Ishikawa (cell line): ENCODE measurements around the gene RHBDD1.

Source experiments
- CREB1 ChIP-seq: IDR thresholded peaks from 2 replicates; pipeline ENCODE4 v1.6.1; 2012; ENCODE audit warnings: low read depth
- EGR1 ChIP-seq: IDR thresholded peaks from 2 replicates; pipeline ENCODE4 v1.6.1; 2012
- EP300 ChIP-seq: IDR thresholded peaks from 2 replicates; pipeline ENCODE4 v1.6.1; 2012; ENCODE audit warnings: borderline replicate concordance
- FOXM1 ChIP-seq: IDR thresholded peaks from 2 replicates; pipeline ENCODE4 v1.6.1; 2012; ENCODE audit warnings: low read depth, borderline replicate concordance
- NFIC ChIP-seq: IDR thresholded peaks from 2 replicates; pipeline ENCODE4 v1.6.1; 2012
- RAD21 ChIP-seq: IDR thresholded peaks from 2 replicates; pipeline ENCODE4 v1.6.1; 2012; ENCODE audit warnings: low read depth
- TAF1 ChIP-seq: IDR thresholded peaks from 2 replicates; pipeline ENCODE4 v1.6.1; 2012; ENCODE audit warnings: low read depth, mild to moderate bottlenecking
- TCF12 ChIP-seq: IDR thresholded peaks from 2 replicates; pipeline ENCODE4 v1.6.1; 2012; ENCODE audit warnings: low read depth
- TEAD4 ChIP-seq: IDR thresholded peaks from 2 replicates; pipeline ENCODE4 v1.6.1; 2012
- YY1 ChIP-seq: IDR thresholded peaks from 2 replicates; pipeline ENCODE4 v1.6.1; 2012; ENCODE audit warnings: low read depth
- ZBTB7A ChIP-seq: IDR thresholded peaks from 2 replicates; pipeline ENCODE4 v1.6.1; 2012; ENCODE audit warnings: low read depth
- TF ChIP-seq, protein P1 (sequence below): IDR thresholded peaks from 2 replicates; pipeline ENCODE4 v1.6.1; 2012
- TF ChIP-seq, protein P2 (sequence below): IDR thresholded peaks from 2 replicates; pipeline ENCODE4 v1.6.1; 2012; ENCODE audit warnings: low read depth, mild to moderate bottlenecking

RHBDD1 gene

DNA sequence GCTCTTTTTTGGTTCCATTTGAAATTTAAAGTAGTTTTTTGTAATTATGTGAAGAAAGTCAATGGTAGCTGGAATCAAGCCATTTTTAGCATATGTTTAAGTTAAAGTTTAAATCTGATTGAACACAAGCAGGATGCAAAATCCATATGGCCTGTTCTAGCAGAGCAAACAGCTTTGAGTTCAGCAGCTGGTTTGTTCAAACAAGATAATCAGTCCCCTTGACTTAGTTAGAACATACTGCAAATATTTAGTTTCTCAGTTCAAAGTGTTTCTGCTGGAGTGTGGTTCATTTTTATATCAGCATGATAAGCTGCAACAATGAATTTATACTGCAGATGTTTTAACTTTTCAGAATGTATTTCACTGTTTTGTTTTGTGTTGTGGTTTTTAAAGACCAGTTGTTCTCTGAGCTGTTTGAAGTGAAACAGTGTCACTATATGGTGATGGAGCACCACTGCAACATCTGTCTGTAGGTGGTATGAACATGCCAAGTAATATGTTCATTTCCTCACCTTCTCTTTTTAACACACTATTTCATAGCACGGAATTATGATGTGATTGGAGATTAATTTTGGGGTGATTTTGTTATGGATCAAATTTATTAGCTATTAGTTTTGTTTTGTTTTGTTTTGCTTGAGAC is 202.8 kb downstream of the RHBDD1 start:
- TF ChIP-seq NFIC (no peak), RAD21 (no peak), EGR1 (no peak), TCF12 (no peak), YY1 (no peak), TEAD4 (no peak), ZBTB7A (no peak), FOXM1 (no peak), EP300 (no peak), CREB1 (no peak), TAF1 (no peak)
- TF ChIP-seq, protein P1, sequence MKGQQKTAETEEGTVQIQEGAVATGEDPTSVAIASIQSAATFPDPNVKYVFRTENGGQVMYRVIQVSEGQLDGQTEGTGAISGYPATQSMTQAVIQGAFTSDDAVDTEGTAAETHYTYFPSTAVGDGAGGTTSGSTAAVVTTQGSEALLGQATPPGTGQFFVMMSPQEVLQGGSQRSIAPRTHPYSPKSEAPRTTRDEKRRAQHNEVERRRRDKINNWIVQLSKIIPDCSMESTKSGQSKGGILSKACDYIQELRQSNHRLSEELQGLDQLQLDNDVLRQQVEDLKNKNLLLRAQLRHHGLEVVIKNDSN = no peak
- TF ChIP-seq, protein P2, sequence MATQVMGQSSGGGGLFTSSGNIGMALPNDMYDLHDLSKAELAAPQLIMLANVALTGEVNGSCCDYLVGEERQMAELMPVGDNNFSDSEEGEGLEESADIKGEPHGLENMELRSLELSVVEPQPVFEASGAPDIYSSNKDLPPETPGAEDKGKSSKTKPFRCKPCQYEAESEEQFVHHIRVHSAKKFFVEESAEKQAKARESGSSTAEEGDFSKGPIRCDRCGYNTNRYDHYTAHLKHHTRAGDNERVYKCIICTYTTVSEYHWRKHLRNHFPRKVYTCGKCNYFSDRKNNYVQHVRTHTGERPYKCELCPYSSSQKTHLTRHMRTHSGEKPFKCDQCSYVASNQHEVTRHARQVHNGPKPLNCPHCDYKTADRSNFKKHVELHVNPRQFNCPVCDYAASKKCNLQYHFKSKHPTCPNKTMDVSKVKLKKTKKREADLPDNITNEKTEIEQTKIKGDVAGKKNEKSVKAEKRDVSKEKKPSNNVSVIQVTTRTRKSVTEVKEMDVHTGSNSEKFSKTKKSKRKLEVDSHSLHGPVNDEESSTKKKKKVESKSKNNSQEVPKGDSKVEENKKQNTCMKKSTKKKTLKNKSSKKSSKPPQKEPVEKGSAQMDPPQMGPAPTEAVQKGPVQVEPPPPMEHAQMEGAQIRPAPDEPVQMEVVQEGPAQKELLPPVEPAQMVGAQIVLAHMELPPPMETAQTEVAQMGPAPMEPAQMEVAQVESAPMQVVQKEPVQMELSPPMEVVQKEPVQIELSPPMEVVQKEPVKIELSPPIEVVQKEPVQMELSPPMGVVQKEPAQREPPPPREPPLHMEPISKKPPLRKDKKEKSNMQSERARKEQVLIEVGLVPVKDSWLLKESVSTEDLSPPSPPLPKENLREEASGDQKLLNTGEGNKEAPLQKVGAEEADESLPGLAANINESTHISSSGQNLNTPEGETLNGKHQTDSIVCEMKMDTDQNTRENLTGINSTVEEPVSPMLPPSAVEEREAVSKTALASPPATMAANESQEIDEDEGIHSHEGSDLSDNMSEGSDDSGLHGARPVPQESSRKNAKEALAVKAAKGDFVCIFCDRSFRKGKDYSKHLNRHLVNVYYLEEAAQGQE = no peak

DNA sequence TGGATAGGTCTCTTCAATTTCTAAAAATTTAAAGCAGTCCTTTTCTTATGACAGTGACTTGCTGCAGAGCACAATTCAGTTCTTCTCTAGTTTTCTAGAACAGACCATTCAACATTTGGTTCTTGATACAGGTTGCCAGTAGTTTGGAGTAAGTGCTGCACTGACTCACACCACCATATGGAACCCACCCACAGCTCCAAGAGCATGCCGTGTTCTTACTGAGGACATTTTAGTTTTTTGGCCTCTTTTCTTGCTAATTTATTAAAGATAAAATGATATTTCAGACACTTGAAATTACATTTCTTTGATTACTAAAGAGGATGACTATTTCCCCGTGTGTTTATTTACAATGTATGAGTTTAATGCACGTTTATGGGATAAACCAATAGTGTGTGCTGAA is 208.1 kb downstream of the RHBDD1 start:
- TF ChIP-seq FOXM1 (no peak), EP300 (no peak)
